ENCODE measurements around the gene SIGMAR1.

Gene SIGMAR1

GRCh38 chr9:34669809-34670562 is 32.4 kb upstream of the SIGMAR1 start:
- peaks cover 0 to 2% (median 0%) of the 10 kb centered on the region in 5 donors for H3K9me3 ChIP-seq (ENCODE audit: control insufficient read depth in 5 of 5, low read length in 5 of 5)
- no peak overlapping the region for H3K9ac ChIP-seq (ENCODE audit: low read length in 5 of 5)
- peaks cover 0 to 21% (median 14%) of the 10 kb centered on the region in 5 donors for H3K4me1 ChIP-seq (ENCODE audit: control insufficient read depth in 5 of 5, insufficient read depth in 5 of 5, low read length in 5 of 5)
- no peak overlapping the region for H3K27ac ChIP-seq (ENCODE audit: low read depth, low read length)
- H3K27me3 ChIP-seq (ENCODE audit: control insufficient read depth in 5 of 5, insufficient read depth in 4 of 5, low read length in 5 of 5), result no peaks in the 10 kb centered on the region
- no peak overlapping the region for H3K4me3 ChIP-seq (ENCODE audit: low read depth in 1 of 5, low read length in 5 of 5)
- peaks cover 2 to 12% (median 3%) of the 10 kb centered on the region in 5 donors for H3K36me3 ChIP-seq (ENCODE audit: control insufficient read depth in 5 of 5, insufficient read depth in 5 of 5, low read length in 5 of 5)

DNA sequence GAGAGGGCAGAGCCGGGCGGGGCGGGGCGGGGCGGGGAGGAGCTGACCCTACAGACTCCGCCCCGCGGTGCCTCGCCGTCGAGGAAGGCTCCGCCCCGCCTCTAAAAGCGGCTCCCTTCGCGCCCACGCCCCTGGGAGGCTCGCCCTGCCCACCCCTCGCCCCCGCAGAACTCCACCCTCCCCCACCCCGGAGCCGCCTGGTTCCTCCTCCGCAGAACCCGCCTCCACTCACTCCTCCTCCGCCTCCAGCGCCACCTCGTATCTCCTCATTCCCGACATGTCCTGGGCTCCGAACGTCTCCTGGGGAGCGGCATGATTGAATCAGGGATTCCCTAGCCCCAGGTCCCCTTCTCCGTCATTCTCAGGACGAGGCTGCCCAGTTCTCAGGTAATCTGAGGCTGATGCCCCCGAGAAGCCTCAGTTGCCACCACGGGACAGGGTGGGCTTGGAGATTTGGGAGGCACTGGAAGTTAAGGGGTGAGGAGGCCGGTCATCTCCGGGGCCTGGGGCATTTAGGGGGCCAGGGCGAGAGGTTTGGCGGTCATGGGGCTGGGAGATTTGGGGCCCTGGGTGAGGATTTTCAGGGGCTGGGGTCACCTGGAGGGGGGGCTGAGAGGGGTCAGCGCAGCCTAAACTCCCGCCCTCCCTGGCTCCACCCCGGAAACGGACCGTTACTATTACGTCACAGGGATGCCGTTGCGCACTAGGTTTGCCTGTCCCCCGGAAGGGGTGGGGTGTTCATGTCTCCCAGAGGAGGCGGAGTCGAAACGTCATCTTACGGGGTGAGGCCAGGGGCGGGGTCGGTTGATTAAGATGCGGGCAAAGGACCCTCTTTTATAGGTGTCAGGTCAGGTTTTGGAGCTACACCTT is 28.0 kb upstream of the SIGMAR1 start:
- Histone ChIP-seq H3K9ac (ENCODE audit: low read length in 5 of 5) (peak overlapping the region; percentile 75 to 94 (median 81)), H3K4me1 (ENCODE audit: control insufficient read depth in 5 of 5, insufficient read depth in 5 of 5, low read length in 5 of 5) (peaks cover 0 to 28% (median 20%) of the 10 kb centered on the region in 5 donors), H3K9me3 (ENCODE audit: control insufficient read depth in 5 of 5, low read length in 5 of 5) (peaks cover 0 to 2% (median 0%) of the 10 kb centered on the region in 5 donors), H3K4me3 (ENCODE audit: low read depth in 1 of 5, low read length in 5 of 5) (peak overlapping the region; percentile 79 to 93 (median 85)), H3K27me3 (ENCODE audit: control insufficient read depth in 5 of 5, insufficient read depth in 4 of 5, low read length in 5 of 5) (no peaks in the 10 kb centered on the region), H3K27ac (ENCODE audit: low read depth, low read length) (peak overlapping the region; percentile 98), H3K36me3 (ENCODE audit: control insufficient read depth in 5 of 5, insufficient read depth in 5 of 5, low read length in 5 of 5) (peaks cover 2 to 25% (median 16%) of the 10 kb centered on the region in 5 donors)

- Histone ChIP-seq H3K36me3 (ENCODE audit: control insufficient read depth in 5 of 5, insufficient read depth in 5 of 5, low read length in 5 of 5) (peaks cover 2 to 31% (median 22%) of the 10 kb centered on the region in 5 donors), H3K27me3 (ENCODE audit: control insufficient read depth in 5 of 5, insufficient read depth in 4 of 5, low read length in 5 of 5) (no peaks in the 10 kb centered on the region), H3K4me3 (ENCODE audit: low read depth in 1 of 5, low read length in 5 of 5) (peak overlapping the region in 4 of 5 donors; percentile 63 to 70 (median 68)), H3K4me1 (ENCODE audit: control insufficient read depth in 5 of 5, insufficient read depth in 5 of 5, low read length in 5 of 5) (peaks cover 0 to 28% (median 20%) of the 10 kb centered on the region in 5 donors), H3K9me3 (ENCODE audit: control insufficient read depth in 5 of 5, low read length in 5 of 5) (peaks cover 0 to 2% (median 0%) of the 10 kb centered on the region in 5 donors), H3K27ac (ENCODE audit: low read depth, low read length) (peak overlapping the region; percentile 84), H3K9ac (ENCODE audit: low read length in 5 of 5) (peak overlapping the region; percentile 38 to 73 (median 56))
These were observed 27.4 kb upstream of the SIGMAR1 start for GRCh38 chr9:34665067-34665380.

DNA sequence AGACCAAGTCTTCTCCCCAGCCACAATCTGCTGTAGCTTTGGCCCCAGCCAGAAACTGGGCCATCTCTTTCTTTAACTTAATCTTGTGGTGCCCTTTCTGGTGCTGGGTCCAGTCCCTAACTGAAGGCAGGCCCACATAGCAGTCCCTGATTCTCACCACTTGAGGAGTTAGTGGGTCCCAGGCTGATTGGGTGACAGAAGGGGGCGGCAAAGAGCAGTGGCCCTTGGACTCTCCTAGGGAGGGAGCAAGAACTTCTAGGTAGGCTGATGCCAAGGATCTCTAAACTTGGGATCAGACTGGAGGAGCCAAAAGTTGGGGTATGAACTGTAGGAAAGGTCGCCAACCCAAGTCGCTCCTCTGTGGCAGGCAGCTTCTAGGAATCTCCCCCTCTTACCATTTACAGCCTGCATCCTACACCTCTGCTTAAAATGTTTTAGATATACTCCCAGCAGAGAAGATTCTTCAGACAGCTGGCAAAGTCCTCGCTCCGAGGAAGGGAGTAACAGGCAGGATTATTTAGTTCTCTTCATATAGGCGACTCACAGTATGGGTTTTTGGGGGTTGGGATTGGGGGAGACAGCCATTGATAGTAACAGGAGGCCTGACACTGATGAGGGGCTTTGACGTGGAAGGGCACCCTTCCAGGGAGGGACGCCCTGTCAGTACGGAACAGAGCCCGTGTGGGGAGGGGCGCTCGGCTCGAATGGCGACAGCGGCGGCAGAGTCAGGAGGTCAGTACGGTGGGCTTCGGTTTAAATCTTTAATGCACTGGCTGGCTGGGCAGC is 26.9 kb upstream of the SIGMAR1 start:
- H3K9me3 ChIP-seq (ENCODE audit: control insufficient read depth in 5 of 5, low read length in 5 of 5), result no peaks in the 10 kb centered on the region
- peaks cover 2 to 35% (median 25%) of the 10 kb centered on the region in 5 donors for H3K36me3 ChIP-seq (ENCODE audit: control insufficient read depth in 5 of 5, insufficient read depth in 5 of 5, low read length in 5 of 5)
- peak overlapping the region; percentile 63 to 75 (median 70) for H3K4me3 ChIP-seq (ENCODE audit: low read depth in 1 of 5, low read length in 5 of 5)
- peak overlapping the region; percentile 84 for H3K27ac ChIP-seq (ENCODE audit: low read depth, low read length)
- H3K27me3 ChIP-seq (ENCODE audit: control insufficient read depth in 5 of 5, insufficient read depth in 4 of 5, low read length in 5 of 5), result no peaks in the 10 kb centered on the region
- H3K4me1 ChIP-seq (ENCODE audit: control insufficient read depth in 5 of 5, insufficient read depth in 5 of 5, low read length in 5 of 5), result peaks cover 0 to 28% (median 20%) of the 10 kb centered on the region in 5 donors
- H3K9ac ChIP-seq (ENCODE audit: low read length in 5 of 5), result peak overlapping the region; percentile 38 to 73 (median 56)

- H3K27ac ChIP-seq (ENCODE audit: low read depth, low read length), result no peak overlapping the region
These were observed 25.7 kb upstream of the SIGMAR1 start for GRCh38 chr9:34663303-34663605.

DNA sequence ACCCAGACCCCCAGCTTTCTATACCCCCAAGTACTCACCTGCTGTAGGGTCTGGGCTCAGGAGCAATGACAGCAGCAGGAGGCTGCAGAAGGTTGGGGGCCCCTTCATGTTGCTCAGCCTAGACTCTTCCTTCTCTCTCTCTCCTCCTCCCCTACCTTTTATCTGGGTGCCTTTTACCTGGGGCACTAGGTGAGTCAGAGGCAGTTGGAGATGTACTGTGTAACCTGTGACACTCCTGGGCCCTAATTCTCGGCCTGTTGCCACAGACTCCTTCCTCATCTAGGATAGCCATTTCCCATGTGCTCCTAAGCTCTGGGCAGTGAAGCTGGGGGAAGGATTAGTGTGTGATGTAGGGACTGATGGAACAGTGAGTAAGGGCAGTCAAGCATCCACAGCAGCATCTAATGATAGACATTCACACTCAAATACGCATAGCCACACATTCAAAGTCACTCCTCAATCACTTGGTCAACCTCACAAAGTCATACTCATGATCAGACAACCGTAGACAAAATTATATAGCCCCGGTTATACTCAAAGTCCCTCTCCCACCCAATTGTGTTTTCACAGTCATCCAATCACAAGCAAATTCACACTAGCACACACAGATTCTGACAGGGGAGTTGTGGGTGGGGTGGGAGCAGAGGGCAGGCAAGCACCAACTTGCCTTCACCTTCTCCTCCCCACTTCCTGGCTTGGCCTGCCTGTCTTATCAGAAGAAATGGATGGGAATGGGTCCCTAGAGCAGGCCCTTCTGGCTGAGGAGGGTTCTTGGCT is 25.1 kb upstream of the SIGMAR1 start, which contains the start of gene CCL27:
Gene CCL27, minus strand, starts transcription at position 132 of the 777 bp plus-strand sequence. Its CDS starts 24 bp downstream, at position 108.
- Histone ChIP-seq H3K27ac (ENCODE audit: low read depth, low read length) (no peak within 1 kb of the TSS), H3K9me3 (ENCODE audit: control insufficient read depth in 5 of 5, low read length in 5 of 5) (no peaks in the 10 kb centered on the region), H3K36me3 (ENCODE audit: control insufficient read depth in 5 of 5, insufficient read depth in 5 of 5, low read length in 5 of 5) (peaks cover 0 to 34% (median 22%) of the 10 kb centered on the region in 5 donors), H3K4me1 (ENCODE audit: control insufficient read depth in 5 of 5, insufficient read depth in 5 of 5, low read length in 5 of 5) (peaks cover 0 to 28% (median 20%) of the 10 kb centered on the region in 5 donors), H3K27me3 (ENCODE audit: control insufficient read depth in 5 of 5, insufficient read depth in 4 of 5, low read length in 5 of 5) (no peaks in the 10 kb centered on the region), H3K9ac (ENCODE audit: low read length in 5 of 5) (no peak within 1 kb of the TSS), H3K4me3 (ENCODE audit: low read depth in 1 of 5, low read length in 5 of 5) (no peak within 1 kb of the TSS)

More at GRCh38 chr9:34663303-34663605, 25.7 kb upstream of the SIGMAR1 start:
- no peak overlapping the region for H3K9ac ChIP-seq (ENCODE audit: low read length in 5 of 5)
- H3K36me3 ChIP-seq (ENCODE audit: control insufficient read depth in 5 of 5, insufficient read depth in 5 of 5, low read length in 5 of 5), result peaks cover 0 to 32% (median 24%) of the 10 kb centered on the region in 5 donors
- no peak overlapping the region for H3K4me3 ChIP-seq (ENCODE audit: low read depth in 1 of 5, low read length in 5 of 5)
- no peaks in the 10 kb centered on the region for H3K27me3 ChIP-seq (ENCODE audit: control insufficient read depth in 5 of 5, insufficient read depth in 4 of 5, low read length in 5 of 5)
- H3K9me3 ChIP-seq (ENCODE audit: control insufficient read depth in 5 of 5, low read length in 5 of 5), result no peaks in the 10 kb centered on the region
- peaks cover 0 to 28% (median 20%) of the 10 kb centered on the region in 5 donors for H3K4me1 ChIP-seq (ENCODE audit: control insufficient read depth in 5 of 5, insufficient read depth in 5 of 5, low read length in 5 of 5)

DNA sequence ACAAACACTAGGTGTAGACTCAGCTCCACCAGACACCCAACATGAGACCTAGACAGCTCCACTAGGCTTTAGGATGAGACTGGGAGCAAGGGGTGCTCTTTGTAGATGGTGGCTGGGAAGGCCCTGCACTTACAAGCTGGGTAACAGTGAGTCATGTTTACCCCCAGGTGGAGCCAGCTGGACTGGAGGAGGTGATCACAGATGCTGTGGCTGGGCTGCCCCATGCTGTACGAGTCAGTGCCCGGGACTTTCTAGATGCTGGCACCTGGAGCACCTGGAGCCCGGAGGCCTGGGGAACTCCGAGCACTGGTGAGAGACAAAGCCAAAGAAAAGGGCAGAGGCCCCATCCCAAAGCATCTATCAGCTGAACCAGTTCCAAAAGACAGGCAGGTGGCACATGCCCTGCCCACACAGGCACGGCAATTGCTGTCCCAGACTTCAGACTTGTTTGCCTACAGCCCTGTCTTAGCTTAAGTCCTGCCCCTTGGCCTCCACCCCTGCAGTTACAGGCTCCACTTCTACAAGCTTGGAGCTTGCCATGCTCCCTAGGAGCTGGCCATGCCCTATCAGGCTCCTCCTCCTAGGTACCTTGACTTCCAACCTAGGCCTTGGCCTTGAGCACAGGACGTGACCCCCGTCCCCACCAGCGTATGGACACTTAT is 22.1 kb upstream of the SIGMAR1 start:
- Histone ChIP-seq H3K36me3 (ENCODE audit: control insufficient read depth in 5 of 5, insufficient read depth in 5 of 5, low read length in 5 of 5) (peaks cover 0 to 42% (median 24%) of the 10 kb centered on the region in 5 donors), H3K27ac (ENCODE audit: low read depth, low read length) (no peak overlapping the region), H3K4me3 (ENCODE audit: low read depth in 1 of 5, low read length in 5 of 5) (no peak overlapping the region), H3K9me3 (ENCODE audit: control insufficient read depth in 5 of 5, low read length in 5 of 5) (no peaks in the 10 kb centered on the region), H3K27me3 (ENCODE audit: control insufficient read depth in 5 of 5, insufficient read depth in 4 of 5, low read length in 5 of 5) (no peaks in the 10 kb centered on the region), H3K4me1 (ENCODE audit: control insufficient read depth in 5 of 5, insufficient read depth in 5 of 5, low read length in 5 of 5) (peaks cover 0 to 15% (median 10%) of the 10 kb centered on the region in 5 donors), H3K9ac (ENCODE audit: low read length in 5 of 5) (no peak overlapping the region)

DNA sequence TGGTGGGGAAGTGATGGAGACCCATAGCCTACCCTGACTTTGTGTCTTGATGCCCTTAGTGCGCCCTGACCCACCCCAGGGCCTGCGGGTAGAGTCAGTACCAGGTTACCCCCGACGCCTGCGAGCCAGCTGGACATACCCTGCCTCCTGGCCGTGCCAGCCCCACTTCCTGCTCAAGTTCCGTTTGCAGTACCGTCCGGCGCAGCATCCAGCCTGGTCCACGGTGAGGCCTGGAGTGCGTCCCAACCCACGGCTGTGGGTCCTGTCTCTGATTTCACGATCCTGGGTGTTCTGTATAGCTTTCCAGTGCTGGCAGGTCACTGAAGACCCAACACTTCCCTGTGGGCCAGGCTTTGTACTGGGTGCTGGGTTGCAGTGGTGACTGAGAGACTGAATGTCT is 20.9 kb upstream of the SIGMAR1 start:
- H3K27ac ChIP-seq (ENCODE audit: low read depth, low read length), result no peak overlapping the region
- H3K27me3 ChIP-seq (ENCODE audit: control insufficient read depth in 5 of 5, insufficient read depth in 4 of 5, low read length in 5 of 5), result no peaks in the 10 kb centered on the region
- H3K36me3 ChIP-seq (ENCODE audit: control insufficient read depth in 5 of 5, insufficient read depth in 5 of 5, low read length in 5 of 5), result peaks cover 0 to 42% (median 24%) of the 10 kb centered on the region in 5 donors
- no peaks in the 10 kb centered on the region for H3K9me3 ChIP-seq (ENCODE audit: control insufficient read depth in 5 of 5, low read length in 5 of 5)
- H3K4me3 ChIP-seq (ENCODE audit: low read depth in 1 of 5, low read length in 5 of 5), result no peak overlapping the region
- H3K4me1 ChIP-seq (ENCODE audit: control insufficient read depth in 5 of 5, insufficient read depth in 5 of 5, low read length in 5 of 5), result peaks cover 3 to 22% (median 16%) of the 10 kb centered on the region in 5 donors
- no peak overlapping the region for H3K9ac ChIP-seq (ENCODE audit: low read length in 5 of 5)
